HEK293 (cell line): ENCODE measurements around the gene PTX4.

ENCODE experiments used
- CTCF ChIA-PET: fragments of 350-600 bp; formaldehyde crosslinking; extraction: SDS; loops from one replicate; lab custom pipeline; 2021; ENCODE audit warnings: antibody characterized with exemption; lab: Yijun Ruan, JAX
- POLR2A ChIA-PET: fragments of 300-600 bp; formaldehyde crosslinking; extraction: SDS; loops from one replicate; lab custom pipeline; 2020; ENCODE audit warnings: antibody characterized with exemption, inconsistent platforms; lab: Yijun Ruan, JAX
- H3K27ac ChIP-seq: fragments of 200-500 bp; sonication (Bioruptor generic); 2 replicates; pipeline ENCODE4 v1.5.1; 2014; ENCODE audit warnings: low read depth, low read length, control low read depth, inconsistent platforms; ENCODE audit errors: extremely low read depth
- H3K36me3 ChIP-seq, 2 experiments: fragments of 200-500 bp in 1 of 2; sonication (Bioruptor generic) in 1 of 2; 1 replicate in 1 of 2; 2 replicates in 1 of 2; pipeline ENCODE4 v1.5.1; 2014 to 2017; ENCODE audit warnings: inconsistent platforms in 2 of 2, low read length in 2 of 2; ENCODE audit not compliant: control insufficient read depth in 2 of 2, insufficient read depth in 1 of 2
- H3K4me1 ChIP-seq: fragments of 200-500 bp; sonication (Bioruptor generic); 2 replicates; pipeline ENCODE4 v1.5.1; 2014; ENCODE audit warnings: mild to moderate bottlenecking, low read length, inconsistent platforms; ENCODE audit not compliant: control insufficient read depth, insufficient read depth
- H3K4me3 ChIP-seq: 2 replicates; pipeline ENCODE4 v1.5.1; 2011; ENCODE audit warnings: low read depth, mild to moderate bottlenecking, control low read depth, low read length, moderate library complexity
- H3K9me3 ChIP-seq: fragments of 200-500 bp; sonication (Bioruptor generic); 2 replicates; pipeline ENCODE4 v1.5.1; 2014; ENCODE audit warnings: low read depth, low read length, inconsistent platforms; ENCODE audit not compliant: control insufficient read depth, insufficient read depth
- PRDM1 ChIP-seq: fragments of 450-650 bp; formaldehyde crosslinking; IDR thresholded peaks from 2 replicates; pipeline ENCODE4; 2016; ENCODE audit warnings: missing biosample characterization, missing genetic modification characterization
- WT1 ChIP-seq: fragments of 450-650 bp; formaldehyde crosslinking; IDR thresholded peaks from 2 replicates; pipeline ENCODE4 v1.5.1; 2016; ENCODE audit warnings: missing biosample characterization, missing genetic modification characterization
- ZNF335 ChIP-seq: fragments of 450-650 bp; formaldehyde crosslinking; conservative IDR thresholded peaks from 2 replicates; pipeline ENCODE4 v1.5.1; 2016; ENCODE audit warnings: missing biosample characterization, missing genetic modification characterization
- ZNF600 ChIP-seq: fragments of 450-650 bp; formaldehyde crosslinking; IDR thresholded peaks from 2 replicates; pipeline ENCODE4 v1.5.1; 2016; ENCODE audit warnings: missing biosample characterization, missing genetic modification characterization

Gene PTX4

DNA sequence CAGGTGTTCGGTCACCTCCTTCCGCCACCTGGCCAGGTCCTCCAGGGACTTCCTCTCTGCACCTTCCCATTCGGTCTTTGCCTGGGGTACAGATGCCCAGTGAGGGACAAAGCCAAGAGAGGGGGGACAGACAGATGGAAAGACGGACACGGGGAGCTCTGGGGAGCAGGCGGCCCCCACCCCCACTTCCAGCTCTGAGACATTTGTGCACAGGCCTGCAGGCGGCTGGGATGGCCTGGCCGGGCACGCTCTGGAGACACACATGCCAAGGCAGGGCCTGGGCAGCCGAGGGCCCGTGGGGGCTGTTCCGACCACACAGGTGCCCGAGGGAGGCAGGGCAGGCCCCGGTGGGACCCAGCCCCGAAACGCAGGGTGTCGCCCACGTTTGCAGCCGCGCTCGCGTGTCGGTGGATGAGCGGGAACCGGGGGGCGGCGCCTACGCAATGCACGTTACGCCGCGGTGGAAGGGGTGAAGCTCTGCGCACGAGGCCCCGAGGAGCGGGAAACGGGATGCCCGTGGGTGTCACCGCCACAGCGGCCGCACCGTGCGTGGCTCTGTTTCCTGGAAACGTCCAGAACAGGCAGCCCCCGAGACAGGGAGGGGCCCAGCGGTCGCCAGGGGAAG is 51.9 kb downstream of the PTX4 start:
- CTCF ChIA-PET: no interaction called here
- POLR2A ChIA-PET: interaction anchor here (1.1 kb wide), 1 partner anchor 717 kb away, joined by 3 read pairs; no protein-coding TSS in a partner anchor
- H3K4me1 ChIP-seq: no peaks in the 10 kb centered on the region
- H3K36me3 ChIP-seq: no peaks in the 10 kb centered on the region
- no peak overlapping the region for H3K27ac ChIP-seq
- TF ChIP-seq PRDM1 (tag by site-specific recombination): no peak
- 0 out of 2 replicates have a peak, but pooled peaks have one; percentile 40 for TF ChIP-seq ZNF600 (tag by site-specific recombination)
- no peaks in the 10 kb centered on the region for H3K9me3 ChIP-seq
- H3K4me3 ChIP-seq: no peak overlapping the region

DNA sequence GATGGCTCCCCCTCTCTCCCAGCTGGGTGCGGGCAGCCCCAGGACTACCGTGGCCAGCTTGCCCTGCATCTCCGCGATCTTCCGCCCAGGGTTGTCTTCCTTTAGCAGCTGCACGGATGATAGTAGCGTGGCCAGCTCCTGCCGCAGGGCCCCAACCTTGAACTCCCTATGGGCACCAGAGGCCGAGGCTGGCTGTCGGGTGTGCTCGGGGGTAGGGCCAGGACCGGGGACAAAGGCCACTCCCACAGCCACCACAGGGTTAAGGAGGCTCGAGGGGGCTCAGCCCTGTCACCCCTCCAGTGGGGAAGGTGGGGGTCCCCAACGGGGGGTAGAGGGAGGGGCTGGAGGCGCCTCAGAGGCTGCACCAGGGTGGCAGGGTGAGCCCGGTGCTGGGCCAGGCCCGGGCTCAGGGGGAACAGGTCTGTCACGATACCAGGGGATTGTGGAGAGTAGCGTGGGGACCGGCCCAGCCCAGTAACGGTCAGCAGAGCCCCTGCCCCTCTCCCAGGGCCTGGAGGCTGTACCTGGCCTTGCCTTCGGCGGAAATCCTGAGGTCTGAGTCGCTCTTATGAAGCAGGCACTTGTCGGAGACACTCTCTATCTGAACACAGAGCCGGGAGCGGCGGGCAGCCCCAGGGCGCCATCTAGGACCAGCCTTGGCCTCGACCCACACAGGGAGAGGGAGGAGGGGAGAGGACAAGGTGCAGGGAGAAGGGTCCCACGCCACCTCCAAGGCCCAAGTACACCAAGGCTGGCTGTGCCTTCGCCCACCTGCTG is 52.6 kb downstream of the PTX4 start:
- no peaks in the 10 kb centered on the region for H3K4me1 ChIP-seq
- CTCF ChIA-PET: no interaction called here

More for the DNA sequence above, 52.6 kb downstream of the PTX4 start:
- H3K4me3 ChIP-seq: no peak overlapping the region
- POLR2A ChIA-PET: no interaction called here
- H3K27ac ChIP-seq: no peak overlapping the region
- TF ChIP-seq ZNF335 (tag by site-specific recombination) (peak; percentile 37; the same call in 1 of the 2 replicates), WT1 (no peak)
- H3K9me3 ChIP-seq: no peaks in the 10 kb centered on the region
- no peaks in the 10 kb centered on the region for H3K36me3 ChIP-seq
